Astrocyte (in vitro differentiated cells and primary cell): Measurements from ENCODE around the gene GALK1. TPM values are rescaled to one million over a fixed set of nuclear protein-coding genes. Genes with fewer than 3 reads are reported as not detected.

Experiments used
- DNase-seq: peaks from one replicate; pipeline ENCODE4 v3.0.0-alpha.2; 2010; ENCODE audit warnings: low read depth
- FAIRE-seq: peaks from 2 replicates; lab custom pipeline; 2011; peaks lifted over from hg19 to GRCh38; lab: Jason Lieb, UNC
- H2AFZ ChIP-seq: 2 replicates; pipeline ENCODE4 v1.6.0; 2012; ENCODE audit warnings: low read depth, low read length, inconsistent platforms
- H3K27ac ChIP-seq: 2 replicates; pipeline ENCODE4 v1.5.1; 2011; ENCODE audit warnings: low read depth, low read length, inconsistent platforms
- H3K27me3 ChIP-seq: 2 replicates; pipeline ENCODE4 v1.6.0; 2011; ENCODE audit warnings: low read length, inconsistent platforms; ENCODE audit not compliant: insufficient read depth
- H3K36me3 ChIP-seq: 2 replicates; pipeline ENCODE4 v1.5.1; 2011; ENCODE audit warnings: low read length, inconsistent platforms; ENCODE audit not compliant: insufficient read depth
- H3K4me1 ChIP-seq: 2 replicates; pipeline ENCODE4 v1.5.1; 2011; ENCODE audit warnings: low read length, inconsistent platforms; ENCODE audit not compliant: insufficient read depth
- H3K4me2 ChIP-seq: 2 replicates; pipeline ENCODE4 v1.6.0; 2012; ENCODE audit warnings: low read length, inconsistent platforms
- H3K4me3 ChIP-seq: 2 replicates; pipeline ENCODE4 v1.5.1; 2011; ENCODE audit warnings: low read depth, mild to moderate bottlenecking, low read length, inconsistent platforms; ENCODE audit not compliant: insufficient read depth
- H3K79me2 ChIP-seq: 2 replicates; pipeline ENCODE4 v1.6.0; 2012; ENCODE audit warnings: mild to moderate bottlenecking, low read length, inconsistent platforms; ENCODE audit not compliant: insufficient read depth
- H3K9ac ChIP-seq: 2 replicates; pipeline ENCODE4 v1.6.0; 2012; ENCODE audit warnings: mild to moderate bottlenecking, low read length, inconsistent platforms
- H3K9me3 ChIP-seq: 2 replicates; pipeline ENCODE4 v1.5.1; 2012; ENCODE audit warnings: low read depth, mild to moderate bottlenecking, low read length, inconsistent platforms; ENCODE audit not compliant: insufficient read depth
- H4K20me1 ChIP-seq: 2 replicates; pipeline ENCODE4 v1.6.0; 2012; ENCODE audit warnings: low read length, inconsistent platforms; ENCODE audit not compliant: insufficient read depth
- H3K27ac Mint-ChIP-seq: one replicate; pipeline ENCODE4 v1.8.0; 2021; ENCODE audit warnings: mild to moderate bottlenecking, mixed read lengths; ENCODE audit not compliant: unreplicated experiment
- H3K27me3 Mint-ChIP-seq: one replicate; pipeline ENCODE4 v1.8.0; 2021; ENCODE audit warnings: low read depth, mixed read lengths; ENCODE audit not compliant: unreplicated experiment
- H3K36me3 Mint-ChIP-seq: one replicate; pipeline ENCODE4 v1.8.0; 2021; ENCODE audit warnings: low read depth, mixed read lengths; ENCODE audit not compliant: unreplicated experiment
- H3K4me1 Mint-ChIP-seq: one replicate; pipeline ENCODE4 v1.8.0; 2021; ENCODE audit warnings: low read depth, mixed read lengths; ENCODE audit not compliant: unreplicated experiment
- H3K4me3 Mint-ChIP-seq: one replicate; pipeline ENCODE4 v1.8.0; 2021; ENCODE audit warnings: mild to moderate bottlenecking, moderate library complexity, mixed read lengths; ENCODE audit not compliant: unreplicated experiment
- H3K9me3 Mint-ChIP-seq: one replicate; pipeline ENCODE4 v1.8.0; 2021; ENCODE audit warnings: mild to moderate bottlenecking, mixed read lengths; ENCODE audit not compliant: unreplicated experiment
- EZH2 ChIP-seq: IDR thresholded peaks from 2 replicates; pipeline ENCODE4 v1.6.1; 2012; ENCODE audit warnings: mild to moderate bottlenecking, low read length, inconsistent platforms; ENCODE audit not compliant: insufficient read depth
- total RNA-seq: library from RNA; stranded (reverse); gene quantifications from 2 replicates; pipeline ENCODE4 v1.2.1, GENCODE V29; 2021
- TF ChIP-seq, protein P1 (sequence below): IDR thresholded peaks from 2 replicates; pipeline ENCODE4 v1.5.1; 2011; ENCODE audit warnings: low read depth, mild to moderate bottlenecking, inconsistent platforms, low read length, moderate library complexity; ENCODE audit not compliant: insufficient read depth

Gene GALK1
- total RNA-seq, 1 donor from 2014 or later, result 22.6 TPM

DNA sequence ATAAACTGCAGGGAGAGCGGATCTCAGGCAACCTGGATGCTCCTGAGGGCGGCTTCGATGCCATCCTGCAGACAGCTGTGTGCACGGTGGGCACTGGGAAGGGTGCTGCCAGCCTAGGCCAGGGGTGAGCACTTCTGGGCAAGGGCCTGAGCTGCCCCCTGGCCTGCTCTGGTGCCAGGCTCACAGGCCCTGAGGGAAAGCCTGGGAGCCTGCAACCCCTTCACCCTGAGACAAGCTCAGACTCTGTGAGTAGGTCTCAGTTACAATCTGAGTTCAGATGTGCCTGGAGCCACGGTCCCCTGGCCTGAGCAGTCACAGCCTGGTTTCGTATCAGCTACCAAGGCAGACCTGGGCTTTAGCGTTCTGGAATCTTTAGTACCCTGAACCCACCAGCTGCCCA is 35.6 kb downstream of the GALK1 start:
- Mint-ChIP-seq H3K4me3 (no peak overlapping the region), H3K4me1 (no peaks in the 10 kb centered on the region), H3K36me3 (no peaks in the 10 kb centered on the region), H3K27me3 (peaks cover 9% of the 10 kb centered on the region), H3K27ac (no peak overlapping the region), H3K9me3 (no peaks in the 10 kb centered on the region)
- DNase-seq, result no peak
- Histone ChIP-seq H3K27ac (no peak overlapping the region), H3K9me3 (no peaks in the 10 kb centered on the region), H3K4me3 (no peak overlapping the region), H3K4me1 (no peaks in the 10 kb centered on the region), H3K4me2 (no peak overlapping the region), H2AFZ (no peak overlapping the region), H3K9ac (no peak overlapping the region), H3K27me3 (no peaks in the 10 kb centered on the region), H3K79me2 (no peaks in the 10 kb centered on the region), H4K20me1 (no peaks in the 10 kb centered on the region), H3K36me3 (no peaks in the 10 kb centered on the region)
- FAIRE-seq, result no peak
- TF ChIP-seq, protein P1, sequence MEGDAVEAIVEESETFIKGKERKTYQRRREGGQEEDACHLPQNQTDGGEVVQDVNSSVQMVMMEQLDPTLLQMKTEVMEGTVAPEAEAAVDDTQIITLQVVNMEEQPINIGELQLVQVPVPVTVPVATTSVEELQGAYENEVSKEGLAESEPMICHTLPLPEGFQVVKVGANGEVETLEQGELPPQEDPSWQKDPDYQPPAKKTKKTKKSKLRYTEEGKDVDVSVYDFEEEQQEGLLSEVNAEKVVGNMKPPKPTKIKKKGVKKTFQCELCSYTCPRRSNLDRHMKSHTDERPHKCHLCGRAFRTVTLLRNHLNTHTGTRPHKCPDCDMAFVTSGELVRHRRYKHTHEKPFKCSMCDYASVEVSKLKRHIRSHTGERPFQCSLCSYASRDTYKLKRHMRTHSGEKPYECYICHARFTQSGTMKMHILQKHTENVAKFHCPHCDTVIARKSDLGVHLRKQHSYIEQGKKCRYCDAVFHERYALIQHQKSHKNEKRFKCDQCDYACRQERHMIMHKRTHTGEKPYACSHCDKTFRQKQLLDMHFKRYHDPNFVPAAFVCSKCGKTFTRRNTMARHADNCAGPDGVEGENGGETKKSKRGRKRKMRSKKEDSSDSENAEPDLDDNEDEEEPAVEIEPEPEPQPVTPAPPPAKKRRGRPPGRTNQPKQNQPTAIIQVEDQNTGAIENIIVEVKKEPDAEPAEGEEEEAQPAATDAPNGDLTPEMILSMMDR, result no peak
- no peak for TF ChIP-seq EZH2

DNA sequence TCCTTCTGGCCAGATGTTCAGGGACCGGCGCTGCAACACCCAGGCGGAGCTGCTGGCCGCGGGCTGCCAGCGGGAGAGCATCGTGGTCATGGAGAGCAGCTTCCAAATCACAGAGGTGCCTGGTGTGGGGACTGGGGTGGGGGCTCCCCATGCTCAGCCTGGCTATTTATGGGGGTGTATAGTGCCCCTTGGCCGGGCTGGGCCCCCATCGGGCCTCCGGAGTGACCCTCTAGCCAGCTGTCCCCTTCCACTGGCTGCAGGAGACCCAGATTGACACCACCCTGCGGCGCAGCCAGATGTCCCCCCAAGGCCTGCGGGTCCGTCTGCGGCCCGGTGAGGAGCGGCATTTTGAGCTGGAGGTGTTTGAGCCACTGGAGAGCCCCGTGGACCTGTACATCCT is 37.6 kb downstream of the GALK1 start:
- Mint-ChIP-seq H3K36me3 (no peaks in the 10 kb centered on the region), H3K27ac (no peak overlapping the region), H3K27me3 (peaks cover 16% of the 10 kb centered on the region), H3K9me3 (no peaks in the 10 kb centered on the region), H3K4me1 (no peaks in the 10 kb centered on the region), H3K4me3 (no peak overlapping the region)
- H3K27me3 ChIP-seq, result no peaks in the 10 kb centered on the region
- no peaks in the 10 kb centered on the region for H3K9me3 ChIP-seq
- H3K4me2 ChIP-seq, result no peak overlapping the region
- no peaks in the 10 kb centered on the region for H3K4me1 ChIP-seq
- no peaks in the 10 kb centered on the region for H3K79me2 ChIP-seq
- no peak overlapping the region for H2AFZ ChIP-seq
- DNase-seq (no peak), FAIRE-seq (no peak)
- no peak overlapping the region for H3K27ac ChIP-seq
- no peak overlapping the region for H3K4me3 ChIP-seq
- TF ChIP-seq, protein P1, result no peak
- no peak for TF ChIP-seq EZH2
- H4K20me1 ChIP-seq, result no peaks in the 10 kb centered on the region
- no peak overlapping the region for H3K9ac ChIP-seq
- H3K36me3 ChIP-seq, result no peaks in the 10 kb centered on the region

DNA sequence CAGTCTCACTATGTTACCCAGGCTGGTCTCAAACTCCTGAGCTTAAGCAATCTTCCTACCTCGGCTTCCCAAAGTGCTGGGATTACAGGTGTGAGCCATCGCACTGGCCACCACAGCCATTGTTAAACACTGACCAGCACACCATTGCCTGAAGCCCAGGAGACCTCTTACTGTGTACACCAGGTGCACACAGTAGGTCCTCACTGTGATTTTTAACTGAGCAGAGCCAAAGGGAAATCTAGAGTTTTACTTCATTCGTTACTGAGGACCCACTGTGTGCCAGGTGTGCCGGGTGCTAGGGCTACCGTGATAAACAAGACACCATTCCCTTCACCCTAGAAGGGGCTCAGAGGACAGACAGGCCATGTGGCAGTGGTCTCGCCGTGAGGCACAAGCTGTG is 39.5 kb downstream of the GALK1 start:
- Mint-ChIP-seq H3K27me3 (peaks cover 14% of the 10 kb centered on the region), H3K27ac (no peak overlapping the region), H3K4me3 (no peak overlapping the region), H3K4me1 (no peaks in the 10 kb centered on the region), H3K36me3 (peaks cover 1% of the 10 kb centered on the region), H3K9me3 (no peaks in the 10 kb centered on the region)
- H3K4me1 ChIP-seq, result peaks cover 7% of the 10 kb centered on the region
- H4K20me1 ChIP-seq, result no peaks in the 10 kb centered on the region
- FAIRE-seq (no peak), DNase-seq (no peak)
- TF ChIP-seq, protein P1, result no peak
- no peak for TF ChIP-seq EZH2
- H3K79me2 ChIP-seq, result no peaks in the 10 kb centered on the region
- peaks cover 5% of the 10 kb centered on the region for H3K27me3 ChIP-seq
- no peak overlapping the region for H3K9ac ChIP-seq
- no peaks in the 10 kb centered on the region for H3K9me3 ChIP-seq
- H2AFZ ChIP-seq, result no peak overlapping the region
- no peak overlapping the region for H3K27ac ChIP-seq
- H3K36me3 ChIP-seq, result no peaks in the 10 kb centered on the region
- H3K4me3 ChIP-seq, result no peak overlapping the region
- H3K4me2 ChIP-seq, result no peak overlapping the region
